K562 (cell line): ENCODE data around the gene ZFP36. TPM values are rescaled to one million over a fixed set of nuclear protein-coding genes. Genes with fewer than 3 reads are reported as not detected.

Experiments
- ATAC-seq: fragments of 200-7000 bp; cut with Tn5 transposase; 3 replicates; pipeline ENCODE4 v1.9.1; 2020; ENCODE audit warnings: moderate library complexity
- BruUV-seq: library from RNA; stranded (reverse); fragments of 400-500 nt; replicated peaks from 2 replicates; lab custom pipeline; 2021; lab: Mats Ljungman, UMichigan
- CTCF ChIA-PET: fragments of 300-600 bp; formaldehyde crosslinking; extraction: SDS; loops from one replicate; lab custom pipeline; 2021; ENCODE audit warnings: low intra/inter-chr PET ratio; lab: Yijun Ruan, JAX
- POLR2A ChIA-PET: fragments of 300-600, 350-650 bp; sonication (Branson Sonifier 250); formaldehyde crosslinking; extraction: SDS; loops from one replicate; lab custom pipeline; 2021; ENCODE audit warnings: antibody characterized with exemption, inconsistent platforms; lab: Yijun Ruan, JAX
- DNase-seq, 4 experiments: peaks; one replicate each; pipeline versions ENCODE4 v3.0.0 to v3.0.0-alpha.2; 2011 to 2018; ENCODE audit warnings: low spot score in 3 of 4, mixed read lengths in 3 of 4; ENCODE audit errors: extremely low read depth in 1 of 4
- FAIRE-seq: peaks from 2 replicates; lab custom pipeline; 2011; peaks lifted over from hg19 to GRCh38; lab: Jason Lieb, UNC
- H2AFZ ChIP-seq: 2 replicates; pipeline ENCODE4 v1.6.0; 2011; ENCODE audit warnings: low read depth, low read length, control low read depth, inconsistent platforms
- H3K27ac ChIP-seq: fragments of 200-600 bp; 3 replicates; pipeline ENCODE4 v1.8.0; 2011; ENCODE audit warnings: low read depth, mild to moderate bottlenecking, control low read depth, inconsistent platforms, low read length, moderate library complexity, mixed read lengths; ENCODE audit errors: extremely low read depth
- H3K27me3 ChIP-seq, 2 experiments: fragments of 300-600 bp in 1 of 2; 2 replicates in 1 of 2; 3 replicates in 1 of 2; pipeline versions ENCODE4 v1.6.0 to v1.8.0; 2011; ENCODE audit warnings: inconsistent platforms in 2 of 2, low read length in 2 of 2, mild to moderate bottlenecking in 1 of 2, mixed read lengths in 1 of 2, moderate library complexity in 1 of 2; ENCODE audit not compliant: control insufficient read depth in 2 of 2, insufficient read depth in 2 of 2
- H3K36me3 ChIP-seq: fragments of 300-600 bp; 3 replicates; pipeline ENCODE4 v1.8.0; 2011; ENCODE audit warnings: mild to moderate bottlenecking, low read length, inconsistent platforms; ENCODE audit not compliant: control insufficient read depth, insufficient read depth
- H3K4me1 ChIP-seq, 2 experiments: fragments of 200-600 bp in 1 of 2; replicated peaks in 1 of 2; 2 replicates in 1 of 2; 3 replicates in 1 of 2; pipeline versions ENCODE4 v1.5.1 to v1.8.0; 2011; ENCODE audit warnings: inconsistent platforms in 2 of 2, low read length in 2 of 2, mild to moderate bottlenecking in 1 of 2, mixed read lengths in 1 of 2, moderate library complexity in 1 of 2; ENCODE audit not compliant: control insufficient read depth in 2 of 2, insufficient read depth in 2 of 2
- H3K4me2 ChIP-seq: 2 replicates; pipeline ENCODE4 v1.6.1; 2011; ENCODE audit warnings: low read length, control low read depth, inconsistent platforms, mixed read lengths; ENCODE audit not compliant: insufficient read depth
- H3K4me3 ChIP-seq: fragments of 200-600 bp; sonication (generic), shearing (Covaris generic); 2 replicates; pipeline ENCODE4 v1.5.1; 2016; ENCODE audit warnings: control low read depth, inconsistent platforms
- H3K79me2 ChIP-seq: fragments of 200-600 bp; 3 replicates; pipeline ENCODE4 v1.8.0; 2011; ENCODE audit warnings: low read length, inconsistent platforms; ENCODE audit not compliant: control insufficient read depth, insufficient read depth
- H3K9ac ChIP-seq, 2 experiments: 2 replicates each; pipeline versions ENCODE4 v1.6.0 to v1.6.1; 2011; ENCODE audit warnings: low read depth in 2 of 2, low read length in 2 of 2, control low read depth in 1 of 2, inconsistent platforms in 1 of 2, mild to moderate bottlenecking in 1 of 2, mixed read lengths in 1 of 2; ENCODE audit not compliant: insufficient read depth in 1 of 2
- H3K9me1 ChIP-seq: one replicate; pipeline ENCODE4 v1.6.0; 2011; ENCODE audit warnings: inconsistent platforms, mild to moderate bottlenecking, low read length, moderate library complexity; ENCODE audit not compliant: control insufficient read depth, insufficient read depth
- H3K9me3 ChIP-seq: replicated peaks from 2 replicates; pipeline ENCODE4 v1.5.1; 2011; ENCODE audit warnings: low read depth, low read length, inconsistent platforms; ENCODE audit not compliant: control insufficient read depth, insufficient read depth
- H4K20me1 ChIP-seq: replicated peaks from 2 replicates; pipeline ENCODE4 v1.6.1; 2011; ENCODE audit warnings: low read length, inconsistent platforms, mixed read lengths; ENCODE audit not compliant: control insufficient read depth, insufficient read depth
- HCFC1 ChIP-seq: IDR thresholded peaks from 2 replicates; pipeline ENCODE4 v1.6.1; 2012; ENCODE audit warnings: low read depth, low read length, improper control_type of control experiment
- HNRNPUL1 ChIP-seq: fragments of 200-400 bp; formaldehyde crosslinking; IDR thresholded peaks from 2 replicates; pipeline ENCODE4 v1.6.1; 2017; ENCODE audit warnings: low read length
- KLF16 ChIP-seq: IDR thresholded peaks from 2 replicates; pipeline ENCODE4 v1.6.1; 2016; ENCODE audit warnings: antibody characterized with exemption
- POLR2A ChIP-seq: fragments of 450-650 bp; conservative IDR thresholded peaks from 2 replicates; pipeline ENCODE4 v1.6.1; 2016
- RAD21 ChIP-seq, 2 experiments: fragments of 250-450 bp in 1 of 2; fragments of 450-650 bp in 1 of 2; sonication (Bioruptor Pico) in 1 of 2; formaldehyde crosslinking in 1 of 2; IDR thresholded peaks in 1 of 2; conservative IDR thresholded peaks in 1 of 2; 2 replicates each; pipeline versions ENCODE4 v1.4.0 to v1.8.0; 2020 to 2022; ENCODE audit warnings: mild to moderate bottlenecking in 2 of 2, moderate library complexity in 1 of 2
- SRSF1 ChIP-seq: fragments of 200-400 bp; formaldehyde crosslinking; IDR thresholded peaks from 2 replicates; pipeline ENCODE4 v1.6.1; 2017; ENCODE audit warnings: mild to moderate bottlenecking, low read depth, low read length, moderate library complexity
- WGBS: fragments of 100-300 bp; shearing (Covaris generic); methylation state at CpG from one replicate; pipeline ENCODE4 v1.1.6; 2016; ENCODE audit warnings: low coverage, mixed read lengths; ENCODE audit not compliant: insufficient coverage; ENCODE audit errors: missing lambda C conversion rate; 5-methylcytosine and 5-hydroxymethylcytosine counted together
- in situ Hi-C: fragments of 300-500 bp; cut with MboI; formaldehyde crosslinking; loops from 4 replicates; pipeline ENCODE4 v1.15.0; 2018; ENCODE audit warnings: inconsistent platforms, mixed read lengths
- intact Hi-C: fragments of 100-400 bp; cut with micrococcal nuclease; formaldehyde crosslinking; loops from 2 replicates; pipeline ENCODE4 v1.14.2; 2022
- polyA plus RNA-seq, 8 experiments: library from polyadenylated mRNA; depleted of rRNA in 4 of 8; stranded (reverse) in 5 of 8; unstranded in 3 of 8; fragments of >200 nt; fragmentation: Nextera tagmentation in 2 of 8; fragmentation: Illumina TruSeq in 1 of 8; extraction: Ambion mirVana in 2 of 8; extraction: Trizol in 1 of 8; gene quantifications; 2 replicates each; pipeline versions ENCODE4 v1.2.1 to v1.2.3, GENCODE V29; 2011 to 2014; ENCODE audit warnings: inconsistent platforms in 1 of 8, missing spikeins in 1 of 8
- total RNA-seq, 7 experiments: library from RNA; depleted of rRNA in 6 of 7; stranded (reverse); fragments of >200 nt in 6 of 7; fragmentation: Illumina TruSeq in 2 of 7; extraction: Trizol in 2 of 7; gene quantifications; 2 replicates each; pipeline versions ENCODE4 v1.2.1 to v1.2.3, GENCODE V29; 2011 to 2021; ENCODE audit warnings: low replicate concordance in 1 of 7
- TF ChIP-seq, protein P1 (sequence below), 2 experiments: IDR thresholded peaks; 2 replicates each; pipeline ENCODE4 v1.6.1; 2011; ENCODE audit warnings: borderline replicate concordance in 1 of 2, control low read depth in 1 of 2, low read depth in 1 of 2, low read length in 1 of 2, mild to moderate bottlenecking in 1 of 2, mixed read lengths in 1 of 2, moderate library complexity in 1 of 2; ENCODE audit not compliant: insufficient read depth in 1 of 2, insufficient read length in 1 of 2, poor library complexity in 1 of 2, severe bottlenecking in 1 of 2; ENCODE audit errors: extremely low read depth in 1 of 2

ZFP36 gene
- total and polyA plus RNA-seq, 9 of the 15 experiments (the other 6 are each of a cell fraction or from before 2014, with no cell fraction given) = 1.0 to 20.1 (median 3.5) TPM

DNA sequence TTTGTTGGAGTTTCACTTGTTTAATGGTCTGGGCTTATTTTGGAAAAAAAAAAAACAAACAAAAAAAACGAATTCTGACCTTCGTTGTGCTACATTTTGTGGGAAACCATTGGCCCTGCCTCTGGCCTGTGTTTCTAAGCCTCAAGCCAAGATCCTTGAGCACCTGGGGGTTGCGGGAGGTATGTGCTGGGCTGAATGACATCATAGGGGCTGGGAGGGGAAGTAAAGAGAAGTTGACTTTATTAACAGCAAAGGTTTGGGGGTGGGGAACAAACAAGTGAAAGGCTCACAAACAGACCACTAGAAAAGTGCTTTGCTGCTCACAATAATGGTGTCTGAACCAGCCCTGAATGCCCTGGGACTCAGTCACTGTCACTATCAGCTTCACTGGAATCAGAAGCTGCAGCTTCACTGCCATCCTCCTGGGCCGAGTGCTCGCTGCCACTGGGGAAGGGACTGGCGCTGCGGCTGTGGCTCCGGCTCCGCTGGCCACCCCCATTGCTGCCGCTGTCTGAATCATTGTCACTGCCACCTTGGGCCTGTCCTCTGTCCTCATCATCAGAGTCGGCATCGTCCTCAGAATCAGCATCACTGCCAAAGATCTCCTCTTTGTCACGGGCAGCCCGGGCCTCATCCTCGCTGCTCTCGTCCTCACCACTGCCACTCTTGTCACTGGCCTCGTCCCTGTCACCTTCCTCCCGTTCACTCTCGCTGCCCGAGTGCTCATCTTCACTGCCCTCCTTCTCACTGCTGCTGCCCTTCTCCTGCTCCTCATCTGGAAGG, 20.8 kb upstream of the ZFP36 start (continued):
- no peak for TF ChIP-seq HCFC1

DNA sequence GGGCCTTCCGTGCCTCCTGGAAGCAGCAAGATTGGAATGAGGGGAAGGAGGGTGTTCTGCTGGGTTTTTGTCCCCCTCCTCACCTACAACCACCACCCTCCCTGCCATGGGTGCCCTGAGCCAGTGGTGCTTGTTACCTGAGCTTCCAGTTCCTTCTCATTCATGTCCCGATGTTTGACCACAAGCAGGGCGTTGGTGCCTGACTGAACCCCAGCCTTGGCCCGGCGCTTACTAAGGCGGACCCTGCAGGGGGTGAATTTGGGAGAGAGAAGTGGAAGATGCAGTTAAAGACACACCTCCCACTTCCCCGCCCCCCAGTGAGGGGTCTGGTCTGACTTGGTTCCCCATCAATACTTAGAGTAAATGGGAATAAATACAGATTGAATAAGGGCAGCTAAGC, 20.1 kb upstream of the ZFP36 start:
- H3K4me2 ChIP-seq = no peak overlapping the region
- no peak overlapping the region for H3K27ac ChIP-seq
- CTCF ChIA-PET = no interaction called here
- WGBS = 85% methylated on average over 6 of the region's 7 CpGs
- H3K27me3 ChIP-seq = no peaks in the 10 kb centered on the region
- in situ Hi-C loops (no loop called here), intact Hi-C loops (no loop called here)
- BruUV-seq = no TSS peak
- peaks cover 15 to 19% of the 10 kb centered on the region in 2 experiments for H3K4me1 ChIP-seq
- H3K9me3 ChIP-seq = no peaks in the 10 kb centered on the region
- no peak for FAIRE-seq
- POLR2A ChIA-PET = no interaction called here
- peaks cover 19% of the 10 kb centered on the region for H3K79me2 ChIP-seq
- H2AFZ ChIP-seq = no peak overlapping the region
- no peak overlapping the region for H3K4me3 ChIP-seq
- peaks cover 83% of the 10 kb centered on the region for H3K36me3 ChIP-seq
- no peak for DNase-seq
- no peaks in the 10 kb centered on the region for H3K9me1 ChIP-seq
- peaks cover 22% of the 10 kb centered on the region for H4K20me1 ChIP-seq
- no peak overlapping the region for H3K9ac ChIP-seq
- no peak for ATAC-seq
- no peak for TF ChIP-seq HNRNPUL1
- no peak for TF ChIP-seq KLF16
- no peak for TF ChIP-seq RAD21 (CRISPR knock-in tag; conservative IDR thresholded peaks at IDR 0.05 in 1 of 2, IDR thresholded peaks at IDR 0.05 in 1 of 2)
- TF ChIP-seq SRSF1 = no peak
- TF ChIP-seq, protein P1, sequence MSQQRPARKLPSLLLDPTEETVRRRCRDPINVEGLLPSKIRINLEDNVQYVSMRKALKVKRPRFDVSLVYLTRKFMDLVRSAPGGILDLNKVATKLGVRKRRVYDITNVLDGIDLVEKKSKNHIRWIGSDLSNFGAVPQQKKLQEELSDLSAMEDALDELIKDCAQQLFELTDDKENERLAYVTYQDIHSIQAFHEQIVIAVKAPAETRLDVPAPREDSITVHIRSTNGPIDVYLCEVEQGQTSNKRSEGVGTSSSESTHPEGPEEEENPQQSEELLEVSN (IDR thresholded peaks at IDR 0.05; ENCODE audit: borderline replicate concordance in 1 of 2, extremely low read depth in 1 of 2, insufficient read depth in 1 of 2, insufficient read length in 1 of 2, low read depth in 1 of 2, low read length in 1 of 2, poor library complexity in 1 of 2, severe bottlenecking in 1 of 2) = no peak
- TF ChIP-seq POLR2A = 0 out of 2 replicates have a peak, but pooled peaks have one; percentile 18
